PC-3 (cell line): ENCODE measurements around the gene PCED1B.

Experiments
- EZH2 ChIP-seq: fragments of 300-600 bp; sonication (generic); IDR thresholded peaks from one replicate; pipeline ENCODE4 v1.6.1; 2017; ENCODE audit warnings: antibody characterized with exemption, mild to moderate bottlenecking, low read length; ENCODE audit not compliant: unreplicated experiment
- TF ChIP-seq, protein P1 (sequence below): fragments of 300-600 bp; sonication (generic); conservative IDR thresholded peaks from 2 replicates; pipeline ENCODE4 v1.5.1; 2017; ENCODE audit warnings: antibody characterized with exemption, low read depth, mild to moderate bottlenecking, low read length

DNA sequence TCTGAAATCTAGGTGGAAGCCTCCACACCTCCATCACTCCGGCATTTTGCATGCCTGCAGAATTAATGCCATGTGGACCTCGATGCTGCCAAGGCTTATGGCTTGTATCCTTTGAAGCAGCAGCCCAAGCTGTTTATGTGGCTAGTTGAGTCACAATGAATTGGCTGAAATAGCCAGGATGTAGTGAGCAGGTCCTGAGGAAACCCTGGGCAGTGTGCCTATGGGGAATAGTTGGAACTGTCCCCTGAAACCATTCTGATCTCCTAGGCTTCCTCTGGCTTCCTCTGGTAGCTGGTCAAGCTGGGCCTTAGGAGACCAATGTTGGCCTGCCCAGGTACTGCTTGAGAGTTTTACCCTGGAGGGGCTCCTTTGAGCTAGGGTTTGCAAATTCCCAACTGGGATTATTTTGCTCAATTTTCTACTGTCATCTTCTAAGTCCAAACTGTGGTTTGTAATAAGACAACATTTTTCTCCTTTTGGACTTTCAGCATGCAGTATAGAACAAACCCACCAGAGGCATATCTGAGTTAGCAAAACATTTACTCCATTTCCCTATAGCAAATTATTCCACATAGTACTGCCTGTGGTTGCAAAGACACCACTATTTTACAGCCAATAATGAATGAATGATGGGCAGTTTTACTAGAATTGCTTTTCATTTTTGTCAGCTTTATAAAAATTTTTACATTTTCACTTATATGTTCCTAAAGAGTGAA, 85.5 kb downstream of the PCED1B start:
- TF ChIP-seq, protein P1, sequence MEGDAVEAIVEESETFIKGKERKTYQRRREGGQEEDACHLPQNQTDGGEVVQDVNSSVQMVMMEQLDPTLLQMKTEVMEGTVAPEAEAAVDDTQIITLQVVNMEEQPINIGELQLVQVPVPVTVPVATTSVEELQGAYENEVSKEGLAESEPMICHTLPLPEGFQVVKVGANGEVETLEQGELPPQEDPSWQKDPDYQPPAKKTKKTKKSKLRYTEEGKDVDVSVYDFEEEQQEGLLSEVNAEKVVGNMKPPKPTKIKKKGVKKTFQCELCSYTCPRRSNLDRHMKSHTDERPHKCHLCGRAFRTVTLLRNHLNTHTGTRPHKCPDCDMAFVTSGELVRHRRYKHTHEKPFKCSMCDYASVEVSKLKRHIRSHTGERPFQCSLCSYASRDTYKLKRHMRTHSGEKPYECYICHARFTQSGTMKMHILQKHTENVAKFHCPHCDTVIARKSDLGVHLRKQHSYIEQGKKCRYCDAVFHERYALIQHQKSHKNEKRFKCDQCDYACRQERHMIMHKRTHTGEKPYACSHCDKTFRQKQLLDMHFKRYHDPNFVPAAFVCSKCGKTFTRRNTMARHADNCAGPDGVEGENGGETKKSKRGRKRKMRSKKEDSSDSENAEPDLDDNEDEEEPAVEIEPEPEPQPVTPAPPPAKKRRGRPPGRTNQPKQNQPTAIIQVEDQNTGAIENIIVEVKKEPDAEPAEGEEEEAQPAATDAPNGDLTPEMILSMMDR = 0 out of 2 replicates have a peak, but pooled peaks have one; percentile 27
- TF ChIP-seq EZH2 = no peak
